ENCODE results near the gene FABP3.

GRCh38 chr1:31377364-31377863, 4.5 kb upstream of the FABP3 start:
- no peak for TF ChIP-seq POLR2A (IDR thresholded peaks at IDR 0.05; ENCODE audit: low read length)
- no peak for TF ChIP-seq GATA1 (IDR thresholded peaks at IDR 0.05; ENCODE audit: low read depth, low read length)

All from erythroblast (primary cell).